ENCODE results near the gene GRB10.

GRB10 gene

GRCh38 chr7:50782375-50783208 is at the start of gene GRB10:
GRB10 (minus strand) TSS chr7:50782896; CDS start chr7:50732322, 50,574 bp downstream.
- DNase-seq (ENCODE audit: low spot score), result no peak
- TF ChIP-seq, protein P1, sequence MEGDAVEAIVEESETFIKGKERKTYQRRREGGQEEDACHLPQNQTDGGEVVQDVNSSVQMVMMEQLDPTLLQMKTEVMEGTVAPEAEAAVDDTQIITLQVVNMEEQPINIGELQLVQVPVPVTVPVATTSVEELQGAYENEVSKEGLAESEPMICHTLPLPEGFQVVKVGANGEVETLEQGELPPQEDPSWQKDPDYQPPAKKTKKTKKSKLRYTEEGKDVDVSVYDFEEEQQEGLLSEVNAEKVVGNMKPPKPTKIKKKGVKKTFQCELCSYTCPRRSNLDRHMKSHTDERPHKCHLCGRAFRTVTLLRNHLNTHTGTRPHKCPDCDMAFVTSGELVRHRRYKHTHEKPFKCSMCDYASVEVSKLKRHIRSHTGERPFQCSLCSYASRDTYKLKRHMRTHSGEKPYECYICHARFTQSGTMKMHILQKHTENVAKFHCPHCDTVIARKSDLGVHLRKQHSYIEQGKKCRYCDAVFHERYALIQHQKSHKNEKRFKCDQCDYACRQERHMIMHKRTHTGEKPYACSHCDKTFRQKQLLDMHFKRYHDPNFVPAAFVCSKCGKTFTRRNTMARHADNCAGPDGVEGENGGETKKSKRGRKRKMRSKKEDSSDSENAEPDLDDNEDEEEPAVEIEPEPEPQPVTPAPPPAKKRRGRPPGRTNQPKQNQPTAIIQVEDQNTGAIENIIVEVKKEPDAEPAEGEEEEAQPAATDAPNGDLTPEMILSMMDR (IDR thresholded peaks at IDR 0.05; ENCODE audit: borderline replicate concordance, control extremely low read depth, extremely low read depth, insufficient read depth, missing control alignments), result no peak
- in situ Hi-C loops (cut with MboI; ENCODE audit: low sequenced_read_pairs, unreplicated experiment), result no loop called here

DNA sequence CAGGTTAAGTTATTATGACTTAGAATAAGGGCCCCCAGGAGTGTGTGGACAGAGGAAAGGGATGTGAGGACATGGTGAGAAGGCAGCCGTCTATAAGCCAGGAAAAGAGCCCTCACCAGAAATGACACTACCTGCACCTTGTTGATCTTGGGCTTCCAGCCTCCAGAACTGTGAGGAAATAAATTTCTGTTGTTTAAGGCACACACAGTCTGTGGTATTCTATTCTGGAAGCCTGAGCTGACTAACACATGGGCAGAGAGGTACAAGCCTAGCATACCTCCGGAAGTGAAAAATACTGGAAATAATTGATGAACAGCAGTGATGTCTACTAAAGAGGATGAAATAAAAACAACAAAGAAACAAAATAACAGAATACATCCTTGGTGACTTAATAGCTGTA is 46.1 kb upstream of the GRB10 start:
- in situ Hi-C loops (cut with MboI; ENCODE audit: low sequenced_read_pairs, unreplicated experiment), result no loop called here
- TF ChIP-seq, protein P1 (IDR thresholded peaks at IDR 0.05; ENCODE audit: borderline replicate concordance, control extremely low read depth, extremely low read depth, insufficient read depth, missing control alignments), result no peak
- DNase-seq (ENCODE audit: low spot score), result no peak

DNA sequence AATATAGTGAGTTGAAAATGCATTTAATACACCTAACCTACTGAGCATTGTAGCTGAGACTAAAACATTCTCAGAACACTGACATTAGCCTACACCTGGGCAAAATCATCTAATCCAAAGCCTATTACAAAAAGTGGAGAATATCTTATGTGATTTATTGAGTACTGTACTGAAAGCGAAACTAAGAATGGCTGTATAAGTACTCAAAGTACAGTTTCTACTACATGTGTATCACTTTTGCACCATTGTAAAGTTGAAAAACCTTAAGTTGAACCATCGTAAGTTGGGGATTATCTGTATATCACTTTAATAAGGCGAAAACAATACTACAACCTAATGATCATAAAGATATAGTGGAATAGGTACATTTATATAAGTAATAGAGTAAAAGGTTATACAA is 45.4 kb upstream of the GRB10 start:
- in situ Hi-C loops (cut with MboI; ENCODE audit: low sequenced_read_pairs, unreplicated experiment), result no loop called here
- TF ChIP-seq, protein P1 (IDR thresholded peaks at IDR 0.05; ENCODE audit: borderline replicate concordance, control extremely low read depth, extremely low read depth, insufficient read depth, missing control alignments), result no peak
- no peak for DNase-seq (ENCODE audit: low spot score)

- TF ChIP-seq, protein P1 (IDR thresholded peaks at IDR 0.05; ENCODE audit: borderline replicate concordance, control extremely low read depth, extremely low read depth, insufficient read depth, missing control alignments), result no peak
- DNase-seq (ENCODE audit: low spot score), result no peak
- in situ Hi-C loops (cut with MboI; ENCODE audit: low sequenced_read_pairs, unreplicated experiment), result no loop called here
Measured at GRCh38 chr7:50827281-50827680, 44.6 kb upstream of the GRB10 start.

GRCh38 chr7:50826371-50827172 is 43.9 kb upstream of the GRB10 start:
- in situ Hi-C loops (cut with MboI; ENCODE audit: low sequenced_read_pairs, unreplicated experiment), result no loop called here
- TF ChIP-seq, protein P1 (IDR thresholded peaks at IDR 0.05; ENCODE audit: borderline replicate concordance, control extremely low read depth, extremely low read depth, insufficient read depth, missing control alignments), result no peak
- DNase-seq (ENCODE audit: low spot score), result no peak

GRCh38 chr7:50825465-50825864 is 42.8 kb upstream of the GRB10 start:
- DNase-seq (ENCODE audit: low spot score), result no peak
- TF ChIP-seq, protein P1 (IDR thresholded peaks at IDR 0.05; ENCODE audit: borderline replicate concordance, control extremely low read depth, extremely low read depth, insufficient read depth, missing control alignments), result no peak
- in situ Hi-C loops (cut with MboI; ENCODE audit: low sequenced_read_pairs, unreplicated experiment), result no loop called here
